DND-41 (cell line): ENCODE data around the gene SND1.

Source experiments
- ATAC-seq: fragments of 200-7000 bp; cut with Tn5 transposase; 3 replicates; pipeline ENCODE4 v1.9.1; 2021; ENCODE audit warnings: low read depth; ENCODE audit not compliant: insufficient read depth
- DNase-seq: peaks from one replicate; pipeline ENCODE4 v3.0.0-alpha.2; 2020
- H2AFZ ChIP-seq: 2 replicates; pipeline ENCODE4 v1.6.0; 2012; ENCODE audit warnings: low read depth, low read length
- H3K27ac ChIP-seq: 2 replicates; pipeline ENCODE4 v1.5.1; 2012; ENCODE audit warnings: low read length, inconsistent platforms
- H3K27me3 ChIP-seq: fragments of 200-600 bp; sonication (generic); 2 replicates; pipeline ENCODE4 v1.6.0; 2012; ENCODE audit warnings: low read length, mild to moderate bottlenecking, inconsistent platforms; ENCODE audit not compliant: insufficient read depth, poor library complexity
- H3K36me3 ChIP-seq: 2 replicates; pipeline ENCODE4 v1.5.1; 2012; ENCODE audit warnings: low read length, inconsistent platforms; ENCODE audit not compliant: insufficient read depth
- H3K4me1 ChIP-seq: 2 replicates; pipeline ENCODE4 v1.5.1; 2012; ENCODE audit warnings: mild to moderate bottlenecking, low read length; ENCODE audit not compliant: insufficient read depth
- H3K4me2 ChIP-seq: 2 replicates; pipeline ENCODE4 v1.6.0; 2012; ENCODE audit warnings: mild to moderate bottlenecking, moderate library complexity, low read length, inconsistent platforms; ENCODE audit not compliant: insufficient read depth
- H3K4me3 ChIP-seq, 2 experiments: fragments of 200-600 bp in 1 of 2; shearing (Covaris generic) in 1 of 2; 2 replicates each; pipeline ENCODE4 v1.5.1; 2012 to 2016; ENCODE audit warnings: inconsistent platforms in 2 of 2, low read length in 2 of 2, mild to moderate bottlenecking in 2 of 2, low read depth in 1 of 2, moderate library complexity in 1 of 2
- H3K79me2 ChIP-seq: 2 replicates; pipeline ENCODE4 v1.6.0; 2012; ENCODE audit warnings: low read length, inconsistent platforms; ENCODE audit not compliant: insufficient read depth
- H3K9ac ChIP-seq: 2 replicates; pipeline ENCODE4 v1.6.0; 2012; ENCODE audit warnings: low read depth, mild to moderate bottlenecking, inconsistent platforms, low read length, moderate library complexity
- H3K9me3 ChIP-seq: 2 replicates; pipeline ENCODE4 v1.5.1; 2012; ENCODE audit warnings: low read length, moderate library complexity, mild to moderate bottlenecking, inconsistent platforms; ENCODE audit not compliant: insufficient read depth, severe bottlenecking
- H4K20me1 ChIP-seq: 2 replicates; pipeline ENCODE4 v1.6.0; 2012; ENCODE audit warnings: low read length; ENCODE audit not compliant: insufficient read depth
- CTCF ChIP-seq: IDR thresholded peaks from 2 replicates; pipeline ENCODE4 v1.5.1; 2012; ENCODE audit warnings: borderline replicate concordance, low read length, moderate library complexity, mild to moderate bottlenecking; ENCODE audit not compliant: poor library complexity, severe bottlenecking; ENCODE audit errors: extremely low read depth
- EZH2 ChIP-seq: IDR thresholded peaks from 3 replicates; pipeline ENCODE4 v1.6.1; 2012; ENCODE audit warnings: borderline replicate concordance, low read depth, mild to moderate bottlenecking, moderate library complexity, low read length, inconsistent platforms; ENCODE audit not compliant: severe bottlenecking

The SND1 gene

GRCh38 chr7:128063088-128063487 lies 411.1 kb downstream of the SND1 start:
- Histone ChIP-seq H4K20me1 (peaks cover 31% of the 10 kb centered on the region), H3K79me2 (no peaks in the 10 kb centered on the region)
- no peak for DNase-seq

GRCh38 chr7:128065872-128066271 lies 413.9 kb downstream of the SND1 start:
- Histone ChIP-seq H3K9me3 (no peaks in the 10 kb centered on the region), H3K4me3 (no peak overlapping the region), H4K20me1 (peaks cover 17% of the 10 kb centered on the region; the same call in 1 of the 2 replicates), H3K79me2 (no peaks in the 10 kb centered on the region), H3K4me2 (no peak overlapping the region), H3K27me3 (no peaks in the 10 kb centered on the region), H3K27ac (no peak overlapping the region), H3K9ac (no peak overlapping the region), H3K36me3 (0 out of 2 replicates have a peak, but pooled peaks cover 7% of the 10 kb centered on the region), H2AFZ (no peak overlapping the region), H3K4me1 (0 out of 2 replicates have a peak, but pooled peaks cover 3% of the 10 kb centered on the region)
- ATAC-seq (no peak), DNase-seq (no peak)
- TF ChIP-seq EZH2 (no peak), CTCF (no peak)

More at GRCh38 chr7:128063088-128063487, 411.1 kb downstream of the SND1 start:
- no peak for TF ChIP-seq CTCF
- TF ChIP-seq EZH2: no peak
- Histone ChIP-seq H3K27ac (no peak overlapping the region), H3K4me3 (no peak overlapping the region), H3K36me3 (0 out of 2 replicates have a peak, but pooled peaks cover 7% of the 10 kb centered on the region), H3K27me3 (no peaks in the 10 kb centered on the region), H3K4me2 (no peak overlapping the region), H3K9me3 (no peaks in the 10 kb centered on the region), H3K4me1 (peaks cover 21% of the 10 kb centered on the region), H3K9ac (no peak overlapping the region), H2AFZ (no peak overlapping the region)
- no peak for ATAC-seq

GRCh38 chr7:128066395-128066794 lies 414.4 kb downstream of the SND1 start:
- H3K27ac ChIP-seq: no peak overlapping the region
- DNase-seq (no peak), ATAC-seq (no peak)
- H4K20me1 ChIP-seq: peaks cover 18% of the 10 kb centered on the region; the same call in 1 of the 2 replicates
- H3K79me2 ChIP-seq: no peaks in the 10 kb centered on the region
- H3K4me2 ChIP-seq: no peak overlapping the region
- H3K36me3 ChIP-seq: 0 out of 2 replicates have a peak, but pooled peaks cover 3% of the 10 kb centered on the region
- no peak overlapping the region for H3K9ac ChIP-seq
- no peak overlapping the region for H3K4me3 ChIP-seq
- TF ChIP-seq EZH2 (no peak), CTCF (no peak)
- no peaks in the 10 kb centered on the region for H3K27me3 ChIP-seq
- H3K9me3 ChIP-seq: no peaks in the 10 kb centered on the region
- 0 out of 2 replicates have a peak, but pooled peaks cover 3% of the 10 kb centered on the region for H3K4me1 ChIP-seq
- no peak overlapping the region for H2AFZ ChIP-seq
